Left forelimb (tissue), 1 donor: ENCODE data around the gene TIE1.

Source experiments
- DNase-seq: peaks from one replicate; pipeline ENCODE4 v3.0.0-alpha.2; 2018; ENCODE audit warnings: low spot score

The TIE1 gene

GRCh38 chr1:43274125-43274803, 26.5 kb upstream of the TIE1 start:
- DNase-seq, result no peak

- no peak for DNase-seq
Observed at GRCh38 chr1:43274804-43275180, 26.0 kb upstream of the TIE1 start.

GRCh38 chr1:43275826-43276620, 24.8 kb upstream of the TIE1 start:
- no peak for DNase-seq

- DNase-seq, result no peak
Observed at GRCh38 chr1:43276673-43277072, 24.1 kb upstream of the TIE1 start.

- no peak for DNase-seq
Observed at GRCh38 chr1:43277116-43277876, 23.5 kb upstream of the TIE1 start.

GRCh38 chr1:43279161-43279560, 21.6 kb upstream of the TIE1 start:
- DNase-seq, result no peak

- DNase-seq, result no peak
Observed at GRCh38 chr1:43279666-43280065, 21.1 kb upstream of the TIE1 start.

- DNase-seq, result no peak
Observed at GRCh38 chr1:43280692-43281091, 20.1 kb upstream of the TIE1 start.

GRCh38 chr1:43282220-43283195, 18.3 kb upstream of the TIE1 start:
- no peak for DNase-seq

- DNase-seq, result no peak
Observed at GRCh38 chr1:43284065-43284464, 16.7 kb upstream of the TIE1 start.

- no peak for DNase-seq
Observed at GRCh38 chr1:43284546-43285110, 16.2 kb upstream of the TIE1 start.

GRCh38 chr1:43285269-43285990, 15.4 kb upstream of the TIE1 start, which contains the start of gene C1orf210:
C1orf210 (minus strand) TSS chr1:43285581; CDS start chr1:43283270, 2,311 bp downstream.
- no peak for DNase-seq

GRCh38 chr1:43286115-43286514, 14.7 kb upstream of the TIE1 start:
- no peak for DNase-seq

GRCh38 chr1:43286533-43286932, 14.2 kb upstream of the TIE1 start:
- DNase-seq, result no peak

GRCh38 chr1:43288058-43288784, 12.6 kb upstream of the TIE1 start:
- no peak for DNase-seq

- no peak for DNase-seq
Observed at GRCh38 chr1:43288785-43289706, 11.7 kb upstream of the TIE1 start.

- no peak for DNase-seq
Observed at GRCh38 chr1:43292216-43292615, 8.6 kb upstream of the TIE1 start.

- no peak for DNase-seq
Observed at GRCh38 chr1:43292679-43293078, 8.1 kb upstream of the TIE1 start.

GRCh38 chr1:43293176-43293575, 7.6 kb upstream of the TIE1 start:
- DNase-seq, result no peak
